Measurements from ENCODE around the gene SVEP1. TPM values are rescaled to one million over a fixed set of nuclear protein-coding genes. Genes with fewer than 3 reads are reported as not detected.
"Not testable (repeated sequence)": the region's sequence is repeated elsewhere in the genome, so short reads cannot be mapped to it uniquely, and the experiment has no call there.

SVEP1 gene
- total and polyA plus RNA-seq, 2 of the 13 experiments (the other 11 are each of a cell fraction or from before 2014, with no cell fraction given): not detected

DNA sequence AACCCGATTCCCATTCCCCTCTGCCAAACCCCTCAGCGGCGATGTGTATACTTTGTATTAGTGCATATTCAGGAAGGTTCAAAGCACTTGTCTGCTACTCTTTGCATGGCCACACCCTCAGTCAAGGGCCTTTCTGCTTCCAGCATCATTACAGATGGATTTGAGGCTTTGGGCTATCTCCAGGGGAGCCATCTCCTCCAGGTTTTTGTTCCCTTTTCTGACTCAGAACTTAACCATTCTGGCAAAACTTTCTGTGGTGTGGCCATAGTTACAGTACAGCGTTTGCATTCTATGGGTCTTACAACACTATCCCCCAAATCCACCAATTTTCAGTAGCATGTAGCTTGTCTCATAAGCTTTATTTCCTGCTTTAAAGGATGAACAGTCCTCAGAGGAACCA lies 36.0 kb upstream of the SVEP1 start (continued):
- no peak for TF ChIP-seq FLYWCH1 (CRISPR knock-in tag; IDR thresholded peaks at IDR 0.05)
- no peak for TF ChIP-seq DMAP1 (CRISPR knock-in tag; IDR thresholded peaks at IDR 0.05)
- TF ChIP-seq CAMTA2 (CRISPR knock-in tag; IDR thresholded peaks at IDR 0.05; ENCODE audit: borderline replicate concordance): no peak
- no peak for TF ChIP-seq HHEX (CRISPR knock-in tag; IDR thresholded peaks at IDR 0.05)

DNA sequence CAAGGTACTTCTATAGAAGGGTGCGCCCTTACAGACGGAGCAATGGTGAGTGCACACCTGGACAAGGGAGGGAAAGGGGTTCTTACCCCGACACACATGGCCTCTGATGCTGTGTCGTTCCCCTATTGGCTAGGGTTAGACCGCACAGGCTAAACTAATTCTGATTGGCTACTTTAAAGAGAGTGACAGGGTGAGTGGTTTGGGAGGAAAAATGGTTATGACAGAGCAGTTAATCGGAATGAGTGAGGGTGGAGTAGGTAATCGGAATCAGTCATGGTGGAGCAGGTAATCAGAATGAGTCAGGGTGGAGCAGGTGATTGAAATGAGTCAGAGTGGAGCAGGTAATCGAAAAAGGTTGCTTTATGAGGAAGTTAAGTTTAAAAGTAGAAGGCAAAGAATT lies 35.0 kb upstream of the SVEP1 start:
- H3K4me1 ChIP-seq (ENCODE audit: insufficient read depth, low read length); H4K20me1 ChIP-seq (ENCODE audit: insufficient read depth, low read length); DNase-seq (ENCODE audit: low spot score); FAIRE-seq; H3K4me3 ChIP-seq (replicated peaks in 1 of 3; ENCODE audit: insufficient read depth in 1 of 3, low read depth in 2 of 3, low read length in 3 of 3); H3K79me2 ChIP-seq (ENCODE audit: insufficient read depth, low read length); POLR2A ChIA-PET; ATAC-seq; H3K9me3 ChIP-seq (ENCODE audit: low read length); H3K4me2 ChIP-seq (ENCODE audit: low read depth, low read length); CTCF ChIA-PET (ENCODE audit: low intra/inter-chr PET ratio, low total read pairs); H3K9ac ChIP-seq (ENCODE audit: insufficient read depth, low read depth, low read length); H3K27ac ChIP-seq (ENCODE audit: extremely low read length, insufficient read depth, low read length); BruUV-seq (replicated peaks); H2AFZ ChIP-seq (ENCODE audit: low read length); H3K27me3 ChIP-seq (ENCODE audit: control insufficient read depth in 1 of 2, insufficient read depth in 2 of 2, low read length in 2 of 2); H3K36me3 ChIP-seq (replicated peaks in 1 of 2; ENCODE audit: control insufficient read depth in 1 of 2, insufficient read depth in 2 of 2, low read length in 2 of 2); in situ Hi-C loops (cut with HindIII; ENCODE audit: extremely low pct_ligation_motif_present, low pct_unique_long_range_greater_than_20kb): not testable (repeated sequence)
- intact Hi-C loops (cut with micrococcal nuclease; ENCODE audit: unreplicated experiment): loop anchor here (2.0 kb wide), 1 partner anchor 434 kb away; no protein-coding TSS in a partner anchor
- 42% methylated on average over 8 of the region's 8 CpGs for WGBS (ENCODE audit: low lambda C conversion rate)

DNA sequence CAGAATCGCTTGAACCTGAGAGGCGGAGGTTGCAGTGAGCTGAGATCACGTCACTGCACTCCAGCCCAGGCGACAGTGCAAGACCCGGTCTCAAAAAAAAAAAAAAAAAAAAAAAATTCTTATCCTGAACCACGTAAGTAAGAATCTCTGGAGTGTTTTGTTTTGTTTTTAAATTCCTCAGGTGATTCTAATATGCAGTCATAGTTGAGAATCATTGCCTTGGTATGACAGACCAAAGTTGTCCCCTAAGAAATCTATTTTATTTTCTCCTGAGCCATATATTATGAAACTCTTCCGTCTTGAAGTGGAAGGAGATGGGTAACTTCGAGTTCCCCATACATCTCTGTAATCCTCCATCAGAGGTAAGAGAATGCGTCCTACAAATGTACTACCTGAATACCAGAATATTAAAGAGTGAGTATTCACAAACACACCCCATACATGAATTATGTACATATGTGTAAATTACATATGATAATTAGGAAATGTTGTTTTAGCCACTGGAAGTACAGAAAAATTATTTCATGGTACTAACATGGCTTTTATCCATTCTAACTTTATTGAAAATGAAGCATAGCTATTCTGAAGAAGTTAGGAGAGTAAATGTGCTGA lies 26.7 kb upstream of the SVEP1 start:
- Histone ChIP-seq H3K9me3 (ENCODE audit: low read length) (no peaks in the 10 kb centered on the region), H3K27ac (ENCODE audit: extremely low read length, insufficient read depth, low read length) (no peak overlapping the region), H3K4me3 (replicated peaks in 1 of 3; ENCODE audit: insufficient read depth in 1 of 3, low read depth in 2 of 3, low read length in 3 of 3) (no peak overlapping the region), H3K79me2 (ENCODE audit: insufficient read depth, low read length) (no peaks in the 10 kb centered on the region), H3K27me3 (ENCODE audit: control insufficient read depth in 1 of 2, insufficient read depth in 2 of 2, low read length in 2 of 2) (no peaks in the 10 kb centered on the region; a peak in 1 of 5 replicates), H3K4me2 (ENCODE audit: low read depth, low read length) (no peak overlapping the region), H3K4me1 (ENCODE audit: insufficient read depth, low read length) (no peaks in the 10 kb centered on the region), H3K9ac (ENCODE audit: insufficient read depth, low read depth, low read length) (no peak overlapping the region), H2AFZ (ENCODE audit: low read length) (no peak overlapping the region), H3K36me3 (replicated peaks in 1 of 2; ENCODE audit: control insufficient read depth in 1 of 2, insufficient read depth in 2 of 2, low read length in 2 of 2) (no peaks in the 10 kb centered on the region), H4K20me1 (ENCODE audit: insufficient read depth, low read length) (no peaks in the 10 kb centered on the region)
- FAIRE-seq (no peak), ATAC-seq (no peak), DNase-seq (ENCODE audit: low spot score) (no peak)
- TF ChIP-seq ELF3 (CRISPR knock-in tag; IDR thresholded peaks at IDR 0.05): no peak
- TF ChIP-seq ZNF251 (CRISPR knock-in tag; IDR thresholded peaks at IDR 0.05): no peak
- BruUV-seq (replicated peaks): no TSS peak
- 44% methylated on average over 9 of the region's 9 CpGs for WGBS (ENCODE audit: low lambda C conversion rate)
- CTCF ChIA-PET (ENCODE audit: low intra/inter-chr PET ratio, low total read pairs): no interaction called here
- POLR2A ChIA-PET: no interaction called here
- intact Hi-C loops (cut with micrococcal nuclease; ENCODE audit: unreplicated experiment) (no loop called here), in situ Hi-C loops (cut with HindIII; ENCODE audit: extremely low pct_ligation_motif_present, low pct_unique_long_range_greater_than_20kb) (no loop called here)

Measured in HepG2 (cell line).